Lower leg skin (tissue), 3 donors: Measurements from ENCODE around the gene GDF7.

Source experiments
- POLR2A ChIP-seq, 2 donors: fragments of 450-650 bp; IDR thresholded peaks; one replicate each; pipeline ENCODE4 v1.6.1; 2016 to 2017; ENCODE audit warnings: antibody characterized with exemption in 2 of 2, mild to moderate bottlenecking in 1 of 2, moderate library complexity in 1 of 2
- TF ChIP-seq, protein P1 (sequence below), 3 donors: fragments of 450-650 bp; IDR thresholded peaks; one replicate each; pipeline ENCODE4 v1.5.1; 2016; ENCODE audit warnings: antibody characterized with exemption in 3 of 3, mild to moderate bottlenecking in 3 of 3, moderate library complexity in 2 of 3

DNA sequence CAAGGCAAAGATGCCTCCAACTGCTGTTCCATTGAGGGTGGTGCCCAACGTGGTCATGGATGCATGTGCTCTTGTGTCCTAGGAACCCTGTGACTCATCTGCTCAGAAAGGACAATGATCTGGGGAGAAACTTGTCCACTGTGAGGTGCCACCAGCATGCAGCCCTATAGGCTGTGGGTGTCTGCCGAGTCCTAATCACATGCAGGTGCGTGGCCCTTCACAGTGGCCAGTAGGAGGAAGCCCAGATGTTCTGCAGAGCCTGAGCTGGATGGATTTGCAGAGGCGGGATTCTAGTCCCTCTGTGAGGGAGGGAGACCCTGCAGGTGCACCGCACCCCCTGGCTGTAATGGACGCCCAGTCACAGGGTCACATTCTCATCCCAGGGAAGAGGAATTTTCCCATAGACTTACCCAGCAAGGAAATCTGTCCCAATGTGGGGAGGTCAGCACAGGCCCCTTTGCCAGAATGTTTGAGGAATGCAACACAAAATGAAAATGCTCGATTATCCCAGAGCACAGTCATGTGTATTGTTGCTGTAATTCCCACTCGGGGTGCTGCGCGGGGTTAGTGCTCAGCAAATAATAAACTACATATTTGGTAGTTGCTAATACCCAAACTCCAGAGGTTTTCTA, 13.9 kb downstream of the GDF7 start:
- TF ChIP-seq POLR2A (IDR thresholded peaks at IDR 0.05): no peak
- TF ChIP-seq, protein P1, sequence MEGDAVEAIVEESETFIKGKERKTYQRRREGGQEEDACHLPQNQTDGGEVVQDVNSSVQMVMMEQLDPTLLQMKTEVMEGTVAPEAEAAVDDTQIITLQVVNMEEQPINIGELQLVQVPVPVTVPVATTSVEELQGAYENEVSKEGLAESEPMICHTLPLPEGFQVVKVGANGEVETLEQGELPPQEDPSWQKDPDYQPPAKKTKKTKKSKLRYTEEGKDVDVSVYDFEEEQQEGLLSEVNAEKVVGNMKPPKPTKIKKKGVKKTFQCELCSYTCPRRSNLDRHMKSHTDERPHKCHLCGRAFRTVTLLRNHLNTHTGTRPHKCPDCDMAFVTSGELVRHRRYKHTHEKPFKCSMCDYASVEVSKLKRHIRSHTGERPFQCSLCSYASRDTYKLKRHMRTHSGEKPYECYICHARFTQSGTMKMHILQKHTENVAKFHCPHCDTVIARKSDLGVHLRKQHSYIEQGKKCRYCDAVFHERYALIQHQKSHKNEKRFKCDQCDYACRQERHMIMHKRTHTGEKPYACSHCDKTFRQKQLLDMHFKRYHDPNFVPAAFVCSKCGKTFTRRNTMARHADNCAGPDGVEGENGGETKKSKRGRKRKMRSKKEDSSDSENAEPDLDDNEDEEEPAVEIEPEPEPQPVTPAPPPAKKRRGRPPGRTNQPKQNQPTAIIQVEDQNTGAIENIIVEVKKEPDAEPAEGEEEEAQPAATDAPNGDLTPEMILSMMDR (IDR thresholded peaks at IDR 0.05): no peak
